GM18505 (cell line): Measurements from ENCODE around the gene STMN3.
A peak's percentile ranks its signal among the peaks of the same experiment; 100 is the strongest.
"Not testable (repeated sequence)": the region's sequence is repeated elsewhere in the genome, so short reads cannot be mapped to it uniquely, and the experiment has no call there.

Experiments used
- ATAC-seq: cut with Tn5 transposase; IDR thresholded peaks from one replicate; pipeline ENCODE4 v1.9.1; 2021; ENCODE audit not compliant: unreplicated experiment
- POLR2A ChIP-seq: IDR thresholded peaks from 4 replicates; pipeline ENCODE4 v1.6.1; 2011; ENCODE audit warnings: borderline replicate concordance; ENCODE audit not compliant: insufficient read depth, insufficient read length; ENCODE audit errors: extremely low read depth

The STMN3 gene

DNA sequence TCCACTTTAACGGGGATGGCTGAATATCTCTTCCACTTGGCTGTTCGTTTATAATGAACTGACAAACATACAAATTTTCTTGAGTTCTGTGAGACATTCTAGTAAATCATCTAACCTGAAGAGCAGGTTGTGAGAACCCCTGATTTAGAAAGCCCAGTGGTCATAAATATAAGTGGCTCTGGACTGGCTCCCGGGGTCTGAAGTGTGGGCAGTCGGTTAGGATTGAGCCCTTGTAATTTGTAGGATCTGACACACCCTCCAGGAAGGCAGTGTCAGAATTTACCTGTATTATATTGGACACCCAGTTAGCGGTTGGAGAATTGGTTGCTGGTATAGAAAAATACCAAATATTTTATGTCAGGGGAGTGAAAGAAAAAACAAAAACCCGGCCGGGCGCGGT lies 19.5 kb downstream of the STMN3 start:
- ATAC-seq = no peak
- no peak for TF ChIP-seq POLR2A

DNA sequence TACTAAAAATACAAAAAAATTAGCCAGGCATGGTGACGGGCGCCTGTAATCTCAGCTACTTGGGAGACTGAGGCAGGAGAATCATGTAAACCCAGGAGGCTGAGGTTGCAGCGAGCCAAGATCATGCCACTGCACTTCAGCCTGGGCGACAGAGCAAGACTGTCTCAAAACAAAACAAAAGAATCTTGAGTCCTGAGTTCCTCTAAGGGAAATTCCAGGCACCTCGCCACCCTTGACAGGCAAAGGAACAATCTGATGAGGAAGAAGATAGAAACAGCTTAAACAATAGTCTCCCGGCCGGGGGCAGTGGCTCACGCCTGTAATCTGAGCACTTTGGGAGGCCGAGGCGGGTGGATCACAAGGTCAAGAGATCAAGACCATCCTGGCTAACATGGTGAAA lies 21.8 kb downstream of the STMN3 start:
- not testable (repeated sequence) for ATAC-seq

DNA sequence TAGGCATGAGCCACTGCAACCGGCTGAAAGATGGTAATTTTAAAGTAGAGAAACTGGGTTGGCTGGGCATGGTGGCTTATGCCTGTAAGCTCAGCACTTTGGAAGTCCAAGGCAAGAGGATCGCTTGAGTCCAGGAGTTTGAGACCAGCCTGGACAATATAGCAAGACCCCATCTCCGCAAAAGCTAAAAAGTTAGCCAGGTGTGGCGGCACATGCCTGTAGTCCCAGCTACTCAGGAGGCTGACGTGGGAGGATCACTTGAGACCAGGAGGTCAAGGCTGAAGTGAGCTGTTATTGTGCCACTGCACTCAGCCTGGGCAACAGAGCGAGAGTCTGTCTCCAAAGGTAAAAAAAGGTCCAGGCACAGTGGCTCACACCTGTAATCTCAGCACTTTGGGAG lies 22.3 kb downstream of the STMN3 start:
- ATAC-seq = not testable (repeated sequence)

DNA sequence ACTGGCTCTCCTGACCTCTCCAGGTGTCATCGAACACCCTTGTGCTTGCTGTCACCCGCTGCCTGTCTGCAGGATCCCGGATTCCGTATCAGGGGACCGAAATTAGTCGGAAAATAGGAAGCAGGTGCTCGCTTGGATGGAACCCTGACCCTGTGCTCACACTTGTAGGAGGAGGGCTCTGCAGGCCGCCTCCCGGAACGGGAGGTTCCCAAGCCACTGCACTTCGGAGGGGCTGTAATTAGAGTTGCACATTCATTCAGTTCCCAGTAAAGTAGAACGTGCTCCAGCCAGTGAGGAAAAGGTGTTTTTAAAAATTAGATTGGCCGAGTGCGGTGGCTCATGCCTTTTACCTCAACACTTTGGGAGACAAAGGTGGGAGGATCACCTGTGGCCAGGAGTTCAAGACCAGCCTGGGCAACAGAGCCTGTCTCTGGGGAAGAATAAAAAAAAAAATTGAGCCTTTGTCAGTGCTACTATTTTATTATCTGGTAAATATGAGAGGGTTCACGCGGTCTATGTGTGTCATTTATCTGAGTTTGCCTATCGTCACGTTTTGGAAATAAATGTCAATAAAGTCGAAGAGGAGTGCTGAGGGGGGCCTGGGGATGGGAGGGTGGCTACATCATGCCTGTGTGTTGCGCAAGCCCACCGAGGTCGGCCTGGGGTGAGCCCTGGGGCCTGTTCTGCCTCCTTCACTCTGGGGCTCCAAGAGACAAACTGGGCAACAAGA lies 24.8 kb downstream of the STMN3 start:
- no peak for ATAC-seq
- no peak for TF ChIP-seq POLR2A

DNA sequence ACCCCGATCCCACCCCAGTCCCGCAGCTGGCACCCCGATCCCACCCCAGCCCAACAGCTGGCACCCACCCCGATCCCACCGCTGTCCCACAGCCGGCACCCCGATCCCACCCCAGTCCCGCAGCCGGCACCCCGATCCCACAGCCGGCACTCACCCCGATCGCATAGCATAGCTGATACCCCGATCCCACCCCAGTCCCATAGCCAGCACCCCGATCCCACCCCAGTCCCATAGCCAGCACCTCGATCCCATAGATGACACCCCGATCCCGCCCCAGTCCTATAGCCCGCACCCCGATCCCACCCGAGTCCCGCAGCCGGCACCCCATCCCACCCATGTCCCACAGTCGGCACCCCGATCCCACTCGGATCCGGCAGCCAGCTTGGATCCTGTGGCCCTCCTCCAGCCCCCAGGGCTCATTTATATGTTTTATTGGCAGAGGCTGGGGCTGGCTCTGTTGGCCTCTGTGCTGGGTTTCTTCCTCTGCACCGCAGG lies 25.4 kb downstream of the STMN3 start:
- no peak for ATAC-seq
- no peak for TF ChIP-seq POLR2A

DNA sequence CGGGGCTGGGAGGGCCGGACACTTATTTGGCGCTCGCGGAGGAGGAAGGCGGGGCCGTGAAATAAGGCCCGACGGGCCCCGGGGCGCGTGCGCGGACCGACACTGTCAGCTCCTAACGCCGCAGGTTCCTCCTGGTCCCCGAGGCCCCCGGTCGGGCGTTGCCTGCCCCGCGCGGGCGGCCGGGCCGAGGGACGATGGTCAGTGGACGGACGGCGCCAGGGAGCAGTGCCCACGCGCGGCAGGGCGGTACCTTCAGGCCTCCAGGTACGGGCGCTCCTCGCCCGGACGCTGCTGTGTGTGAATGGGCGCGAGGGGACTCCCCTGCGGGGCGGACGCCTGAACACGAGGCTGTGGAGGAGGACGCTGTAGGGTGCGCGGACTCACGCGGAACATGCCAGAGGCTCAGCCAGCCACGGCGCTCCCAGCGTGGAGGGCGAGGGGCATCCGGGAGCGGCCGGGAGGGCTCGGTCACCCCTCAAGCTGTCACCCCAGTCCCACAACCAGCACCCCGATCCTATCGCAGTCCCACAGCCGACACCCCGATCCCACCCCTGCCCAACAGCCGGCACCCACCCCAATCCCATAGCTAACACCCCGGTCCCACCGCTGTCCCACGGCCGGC lies 26.0 kb downstream of the STMN3 start:
- ATAC-seq = peak; percentile 74
- peak; percentile 91 for TF ChIP-seq POLR2A

DNA sequence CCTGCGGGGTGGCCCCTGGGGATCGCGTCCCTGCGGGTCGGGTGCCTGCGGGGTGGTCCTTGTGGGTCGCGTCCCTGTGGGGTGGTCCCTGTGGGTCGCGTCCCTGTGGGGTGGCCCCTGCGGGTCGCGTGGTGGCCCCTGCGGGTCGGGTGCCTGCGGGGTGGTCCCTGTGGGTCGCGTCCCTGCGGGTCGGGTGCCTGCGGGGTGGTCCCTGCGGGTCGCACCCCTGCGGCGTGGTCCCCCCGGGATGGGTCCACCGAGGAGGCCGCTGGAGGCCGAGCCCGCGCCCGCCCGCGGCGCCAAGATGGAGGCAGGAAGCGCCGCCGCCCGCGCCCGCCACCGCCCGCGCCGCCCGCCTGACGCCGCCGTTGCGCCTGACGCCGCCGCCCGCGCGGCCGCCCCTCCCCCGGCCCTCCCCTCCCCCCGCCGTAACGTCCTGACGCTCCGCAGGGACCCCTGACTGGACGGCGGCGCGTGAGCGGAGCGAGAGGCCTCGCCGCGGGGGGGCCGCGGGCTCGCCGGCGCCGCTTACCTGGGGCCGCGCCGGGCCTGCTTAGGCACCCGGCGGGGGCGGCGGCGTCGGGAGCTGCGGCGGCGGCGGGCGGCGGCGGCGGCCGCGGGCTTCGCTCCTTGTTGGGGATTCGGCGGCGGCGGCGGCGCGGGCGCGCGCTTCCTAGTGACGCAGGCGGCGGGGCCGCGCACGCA lies 26.6 kb downstream of the STMN3 start, which contains the start of gene GMEB2:
TSS of gene GMEB2 (minus strand) at position 678 of the 705 bp plus-strand sequence. CDS start 7,704 bp downstream, outside the sequence.
- TF ChIP-seq POLR2A = peak; percentile 16
- peak; percentile 43 for ATAC-seq

DNA sequence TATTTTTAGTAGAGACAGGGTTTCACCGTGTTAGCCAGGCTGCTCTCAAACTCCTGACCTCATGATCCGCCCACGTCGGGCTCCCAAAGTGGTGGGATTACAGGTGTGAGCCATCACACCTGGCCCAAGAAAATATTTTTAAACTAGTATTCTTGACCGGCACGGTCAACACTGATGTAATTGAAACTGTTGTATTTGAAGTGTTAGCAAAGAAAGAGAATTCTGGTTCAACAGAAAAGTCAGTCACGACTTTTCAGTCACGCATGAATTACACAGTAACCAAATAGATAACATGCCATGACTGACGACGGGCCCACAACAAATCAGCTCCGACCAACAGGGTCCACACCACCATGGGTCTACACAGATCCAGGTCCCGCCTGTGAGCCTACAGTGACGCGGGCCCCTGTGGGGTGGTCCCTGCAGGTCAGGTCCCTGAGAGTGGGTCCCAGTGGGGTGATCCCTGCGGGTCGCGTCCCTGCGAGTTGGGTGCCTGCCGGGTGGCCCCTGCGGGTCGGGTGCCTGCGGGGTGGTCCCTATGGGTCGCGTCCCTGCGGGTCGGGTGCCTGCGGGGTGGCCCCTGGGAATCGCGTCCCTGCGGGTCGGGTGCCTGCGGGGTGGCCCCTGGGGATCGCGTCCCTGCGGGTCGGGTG lies 27.3 kb downstream of the STMN3 start:
- peak; percentile 61 for TF ChIP-seq POLR2A
- no peak for ATAC-seq

DNA sequence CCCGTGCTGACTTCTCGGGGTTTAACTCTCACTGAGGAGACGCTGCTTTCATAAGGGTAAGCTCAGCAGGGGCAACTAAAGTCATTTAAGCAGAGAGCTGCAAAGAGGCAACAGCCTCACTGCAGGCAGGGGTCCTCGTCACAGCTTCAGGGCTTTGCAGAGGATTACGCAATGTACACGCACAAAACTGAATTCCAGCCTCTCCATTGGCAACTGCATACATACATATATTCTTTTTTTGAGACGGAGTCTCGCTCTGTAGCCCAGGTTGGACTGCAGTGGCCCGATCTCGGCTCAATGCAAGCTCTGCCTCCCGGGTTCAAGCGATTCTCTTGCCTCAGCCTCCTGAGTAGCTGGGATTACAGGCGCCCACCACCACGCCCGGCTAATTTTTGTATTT lies 28.7 kb downstream of the STMN3 start:
- ATAC-seq = no peak
- TF ChIP-seq POLR2A = no peak

DNA sequence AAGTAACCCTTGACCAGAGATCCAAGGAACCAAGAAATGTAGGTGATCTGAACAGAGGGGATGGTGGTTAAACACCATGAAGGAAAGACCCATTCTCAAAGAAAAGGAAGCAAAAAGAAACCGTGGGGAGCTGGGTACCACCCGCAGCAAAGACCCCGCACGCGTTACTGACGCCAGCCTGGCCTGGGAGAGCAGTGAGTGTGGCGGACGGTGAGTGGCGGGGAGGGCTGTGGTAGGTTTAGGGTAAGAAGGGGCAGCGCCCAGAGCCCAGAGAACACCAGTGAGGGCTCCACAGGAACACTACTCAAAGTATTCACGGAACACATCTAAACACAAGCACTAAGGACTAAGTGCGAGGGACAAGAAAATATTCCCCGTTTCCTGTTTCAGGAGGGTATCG lies 30.5 kb downstream of the STMN3 start:
- TF ChIP-seq POLR2A = no peak
- no peak for ATAC-seq

DNA sequence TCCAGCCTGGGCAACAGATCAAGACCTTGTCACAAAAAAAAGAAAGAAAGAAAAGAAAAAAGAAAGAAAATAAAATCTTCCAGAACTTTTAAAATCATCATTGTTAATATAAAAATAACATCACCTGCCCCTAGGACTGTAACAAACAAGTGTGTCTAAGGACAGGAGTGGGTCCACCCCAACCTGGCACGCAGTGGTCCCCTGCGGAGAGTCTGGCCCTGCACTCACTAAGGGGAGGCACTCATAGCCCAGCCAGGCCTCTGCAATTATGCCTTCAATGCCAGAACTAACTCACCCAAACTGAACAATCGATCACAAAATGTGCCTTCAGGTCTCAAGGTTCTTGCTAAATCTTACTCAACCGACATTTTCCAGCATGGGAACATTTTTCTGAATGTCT lies 31.1 kb downstream of the STMN3 start:
- no peak for ATAC-seq

DNA sequence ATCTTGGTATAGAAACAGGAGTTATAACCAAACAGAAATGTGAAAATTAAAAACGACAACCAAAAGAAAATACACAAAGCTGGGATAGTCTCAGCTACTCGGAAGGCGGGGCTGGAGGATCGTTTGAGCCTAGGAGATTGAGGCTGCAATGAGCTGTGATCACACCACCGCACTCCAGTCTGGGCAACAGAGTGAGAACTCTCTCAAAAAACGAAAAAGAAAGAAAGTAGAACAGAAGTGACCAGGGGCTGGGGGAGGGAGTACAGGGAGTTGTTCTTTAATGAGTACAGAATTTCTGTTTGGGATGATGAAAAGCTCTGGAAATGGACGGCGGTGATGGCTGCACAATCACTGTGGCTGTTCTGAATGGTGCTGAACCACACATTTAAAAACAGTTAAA lies 32.2 kb downstream of the STMN3 start:
- no peak for ATAC-seq
- TF ChIP-seq POLR2A = no peak

More for the DNA sequence above, 31.1 kb downstream of the STMN3 start:
- no peak for TF ChIP-seq POLR2A

DNA sequence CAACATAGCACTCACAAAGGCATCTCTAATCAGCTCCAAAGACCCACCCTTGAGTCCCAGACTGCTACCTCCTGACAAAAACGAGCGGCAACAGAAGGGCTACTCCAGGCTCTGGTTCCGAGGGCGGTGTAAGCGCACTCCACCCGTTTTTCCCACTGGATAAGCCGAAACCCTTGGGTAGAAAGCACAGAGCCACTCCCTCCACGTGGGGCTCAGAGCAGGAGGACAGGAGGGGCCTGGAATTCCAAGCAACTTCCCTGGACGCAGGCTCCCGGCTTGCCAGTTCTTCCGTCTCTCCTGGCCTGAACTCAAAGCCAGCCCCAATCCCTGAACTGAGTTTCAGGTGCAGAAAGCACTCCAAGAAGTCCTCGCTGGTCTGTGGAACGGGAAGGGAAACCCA lies 33.7 kb downstream of the STMN3 start:
- no peak for ATAC-seq

More for the DNA sequence above, 33.7 kb downstream of the STMN3 start:
- no peak for TF ChIP-seq POLR2A
